ENCODE data around the gene FHOD3.

Gene FHOD3

GRCh38 chr18:36561046-36561445, 263.5 kb downstream of the FHOD3 start:
- Histone ChIP-seq H3K9me3 (ENCODE audit: control insufficient read depth, insufficient read depth, low read length) (no peaks in the 10 kb centered on the region), H3K36me3 (ENCODE audit: insufficient read depth, low read length) (no peaks in the 10 kb centered on the region), H3K4me1 (ENCODE audit: insufficient read depth, low read length) (0 out of 2 replicates have a peak, but pooled peaks cover 7% of the 10 kb centered on the region), H3K9ac (ENCODE audit: low read depth, low read length) (no peak overlapping the region)

GRCh38 chr18:36564841-36565240, 267.3 kb downstream of the FHOD3 start:
- Histone ChIP-seq H3K4me1 (ENCODE audit: insufficient read depth, low read length) (peaks cover 17% of the 10 kb centered on the region), H3K36me3 (ENCODE audit: insufficient read depth, low read length) (no peaks in the 10 kb centered on the region), H3K9ac (ENCODE audit: low read depth, low read length) (no peak overlapping the region), H3K9me3 (ENCODE audit: control insufficient read depth, insufficient read depth, low read length) (no peaks in the 10 kb centered on the region)

DNA sequence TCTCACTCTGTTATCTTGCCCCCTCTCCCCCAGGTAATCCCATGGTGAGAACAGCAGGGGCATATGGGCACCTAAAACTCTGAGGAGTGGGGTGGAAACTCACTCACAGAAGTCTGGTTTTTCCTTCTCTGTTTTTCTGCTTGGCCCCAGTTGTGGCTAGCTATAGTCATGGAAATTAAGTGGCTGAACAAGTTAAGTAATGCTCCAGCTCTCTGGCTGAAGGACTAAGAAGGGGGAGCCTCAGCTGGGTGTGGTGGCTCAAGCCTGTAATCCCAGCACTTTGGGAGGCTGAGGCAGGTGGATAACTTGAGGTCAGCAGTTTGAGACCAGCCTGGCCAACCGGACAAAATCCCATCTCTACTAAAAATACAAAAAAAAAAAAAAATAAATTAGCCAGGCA, 270.3 kb downstream of the FHOD3 start:
- H3K9ac ChIP-seq (ENCODE audit: low read depth, low read length), result no peak overlapping the region

GRCh38 chr18:36568487-36568886, 271.0 kb downstream of the FHOD3 start:
- Histone ChIP-seq H3K9me3 (ENCODE audit: control insufficient read depth, insufficient read depth, low read length) (no peaks in the 10 kb centered on the region), H3K4me1 (ENCODE audit: insufficient read depth, low read length) (peaks cover 17% of the 10 kb centered on the region), H3K36me3 (ENCODE audit: insufficient read depth, low read length) (no peaks in the 10 kb centered on the region), H3K9ac (ENCODE audit: low read depth, low read length) (no peak overlapping the region)

More for the DNA sequence above, 270.3 kb downstream of the FHOD3 start:
- Histone ChIP-seq H3K36me3 (ENCODE audit: insufficient read depth, low read length) (no peaks in the 10 kb centered on the region), H3K4me1 (ENCODE audit: insufficient read depth, low read length) (peaks cover 17% of the 10 kb centered on the region), H3K9me3 (ENCODE audit: control insufficient read depth, insufficient read depth, low read length) (no peaks in the 10 kb centered on the region)

DNA sequence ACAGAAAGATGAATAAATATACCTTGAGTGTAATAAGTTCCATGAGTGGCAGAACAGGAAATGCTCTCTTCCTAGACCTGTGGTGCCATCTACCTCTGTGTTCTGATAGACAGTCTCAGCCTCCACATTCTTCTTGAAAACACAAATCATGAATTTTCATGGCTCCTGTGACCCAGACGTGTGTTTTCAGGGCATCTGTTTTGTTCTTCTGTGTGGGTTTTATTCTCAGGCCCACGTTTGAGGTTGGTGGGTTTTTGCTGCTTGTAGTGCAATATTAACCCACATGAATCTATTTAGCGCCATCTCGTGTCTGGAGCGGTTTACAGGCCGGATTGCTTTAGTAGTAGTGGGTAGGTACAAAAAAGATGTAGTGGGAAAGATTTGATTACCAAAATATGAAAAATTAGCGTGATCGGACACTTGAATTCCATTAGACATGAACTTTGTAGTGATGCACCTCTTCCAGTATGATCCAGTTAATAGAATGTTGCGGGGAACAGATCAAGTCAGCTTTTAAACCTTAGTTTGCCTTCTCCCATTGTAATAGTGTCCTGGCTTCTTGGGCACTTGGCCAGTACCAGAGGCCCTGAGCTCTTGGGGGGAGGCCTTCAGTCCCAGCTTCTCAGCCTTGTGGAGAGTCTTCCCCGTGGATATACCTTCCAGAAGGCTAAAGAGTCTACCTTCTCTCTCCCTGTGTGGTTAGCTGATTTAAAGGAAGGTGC, 274.8 kb downstream of the FHOD3 start:
- Histone ChIP-seq H3K36me3 (ENCODE audit: insufficient read depth, low read length) (no peaks in the 10 kb centered on the region), H3K4me1 (ENCODE audit: insufficient read depth, low read length) (peaks cover 4% of the 10 kb centered on the region), H3K9ac (ENCODE audit: low read depth, low read length) (no peak overlapping the region), H3K9me3 (ENCODE audit: control insufficient read depth, insufficient read depth, low read length) (no peaks in the 10 kb centered on the region)

- Histone ChIP-seq H3K36me3 (ENCODE audit: insufficient read depth, low read length) (no peaks in the 10 kb centered on the region), H3K9me3 (ENCODE audit: control insufficient read depth, insufficient read depth, low read length) (no peaks in the 10 kb centered on the region; the same call in 1 of the 2 replicates), H3K9ac (ENCODE audit: low read depth, low read length) (no peak overlapping the region), H3K4me1 (ENCODE audit: insufficient read depth, low read length) (peaks cover 9% of the 10 kb centered on the region)
These were observed 278.8 kb downstream of the FHOD3 start for GRCh38 chr18:36576339-36576738.

GRCh38 chr18:36578871-36579710, 281.6 kb downstream of the FHOD3 start:
- Histone ChIP-seq H3K9ac (ENCODE audit: low read depth, low read length) (no peak overlapping the region), H3K36me3 (ENCODE audit: insufficient read depth, low read length) (no peaks in the 10 kb centered on the region), H3K9me3 (ENCODE audit: control insufficient read depth, insufficient read depth, low read length) (no peaks in the 10 kb centered on the region; the same call in 1 of the 2 replicates), H3K4me1 (ENCODE audit: insufficient read depth, low read length) (peaks cover 25% of the 10 kb centered on the region)

DNA sequence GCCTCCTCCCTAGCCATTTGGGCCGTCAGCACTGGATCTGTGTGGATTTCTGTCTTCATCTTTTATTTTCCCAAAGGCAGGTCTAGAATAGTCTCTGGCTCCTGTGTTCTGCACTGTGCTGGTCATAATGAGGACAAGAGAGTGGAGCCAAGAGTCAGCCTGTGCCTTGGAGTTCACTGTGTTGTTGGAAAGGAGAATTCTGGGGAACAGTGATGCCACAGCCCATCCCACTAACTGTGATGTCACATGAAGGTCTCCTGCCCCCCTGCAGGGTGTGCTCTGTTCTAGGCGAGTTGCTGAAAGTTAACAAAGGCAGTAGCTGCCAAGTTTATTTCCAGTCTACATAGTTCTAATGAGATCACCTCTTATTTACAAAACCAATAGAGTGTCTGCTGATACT, 282.8 kb downstream of the FHOD3 start:
- Histone ChIP-seq H3K36me3 (ENCODE audit: insufficient read depth, low read length) (no peaks in the 10 kb centered on the region), H3K9me3 (ENCODE audit: control insufficient read depth, insufficient read depth, low read length) (no peaks in the 10 kb centered on the region; the same call in 1 of the 2 replicates), H3K4me1 (ENCODE audit: insufficient read depth, low read length) (peaks cover 27% of the 10 kb centered on the region), H3K9ac (ENCODE audit: low read depth, low read length) (no peak overlapping the region)

DNA sequence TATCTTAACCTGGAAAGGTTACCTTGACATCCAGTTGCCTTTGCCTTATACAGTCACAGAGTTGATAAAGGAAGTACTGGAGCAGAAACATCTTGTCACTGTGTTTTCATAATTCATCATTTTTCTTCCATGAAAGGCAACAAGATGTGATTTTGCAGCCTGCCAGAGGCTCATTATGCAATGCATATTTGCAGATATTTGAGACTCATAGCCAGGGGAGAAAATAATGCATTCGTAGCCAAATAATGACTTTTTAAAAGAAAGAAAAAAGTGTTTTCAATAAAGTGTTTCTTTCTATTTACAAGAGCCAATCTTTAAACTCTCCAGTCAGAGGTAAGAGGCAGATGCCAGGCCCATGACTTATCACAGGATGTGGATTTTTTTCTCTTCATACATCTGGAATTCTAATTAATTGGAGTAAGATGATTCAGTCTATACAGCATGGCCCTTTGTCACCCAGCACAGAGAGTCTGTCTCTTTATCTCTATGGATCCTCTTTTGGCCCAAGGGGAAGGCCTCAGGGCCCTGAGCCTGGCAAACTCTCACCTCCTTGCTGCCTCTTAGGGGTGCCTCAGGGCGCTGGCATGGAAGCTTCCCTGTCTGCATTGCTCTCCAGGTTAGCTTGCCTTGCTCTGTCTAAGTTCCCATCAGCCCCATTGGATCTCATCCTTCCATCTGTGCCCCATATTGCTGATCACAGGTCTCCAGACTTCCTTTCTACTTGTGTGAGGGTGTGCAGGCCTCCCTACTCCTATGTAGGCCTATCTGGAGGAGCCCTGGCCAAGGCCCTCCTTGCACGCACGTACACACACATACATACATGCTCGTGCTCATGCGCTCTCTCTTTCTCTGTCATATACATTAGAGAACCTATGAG, 283.6 kb downstream of the FHOD3 start:
- Histone ChIP-seq H3K36me3 (ENCODE audit: insufficient read depth, low read length) (no peaks in the 10 kb centered on the region), H3K9me3 (ENCODE audit: control insufficient read depth, insufficient read depth, low read length) (no peaks in the 10 kb centered on the region; the same call in 1 of the 2 replicates), H3K9ac (ENCODE audit: low read depth, low read length) (no peak overlapping the region), H3K4me1 (ENCODE audit: insufficient read depth, low read length) (peaks cover 27% of the 10 kb centered on the region)

GRCh38 chr18:36582988-36583745, 285.7 kb downstream of the FHOD3 start:
- Histone ChIP-seq H3K36me3 (ENCODE audit: insufficient read depth, low read length) (no peaks in the 10 kb centered on the region), H3K9ac (ENCODE audit: low read depth, low read length) (no peak overlapping the region), H3K9me3 (ENCODE audit: control insufficient read depth, insufficient read depth, low read length) (no peaks in the 10 kb centered on the region), H3K4me1 (ENCODE audit: insufficient read depth, low read length) (peaks cover 27% of the 10 kb centered on the region)

DNA sequence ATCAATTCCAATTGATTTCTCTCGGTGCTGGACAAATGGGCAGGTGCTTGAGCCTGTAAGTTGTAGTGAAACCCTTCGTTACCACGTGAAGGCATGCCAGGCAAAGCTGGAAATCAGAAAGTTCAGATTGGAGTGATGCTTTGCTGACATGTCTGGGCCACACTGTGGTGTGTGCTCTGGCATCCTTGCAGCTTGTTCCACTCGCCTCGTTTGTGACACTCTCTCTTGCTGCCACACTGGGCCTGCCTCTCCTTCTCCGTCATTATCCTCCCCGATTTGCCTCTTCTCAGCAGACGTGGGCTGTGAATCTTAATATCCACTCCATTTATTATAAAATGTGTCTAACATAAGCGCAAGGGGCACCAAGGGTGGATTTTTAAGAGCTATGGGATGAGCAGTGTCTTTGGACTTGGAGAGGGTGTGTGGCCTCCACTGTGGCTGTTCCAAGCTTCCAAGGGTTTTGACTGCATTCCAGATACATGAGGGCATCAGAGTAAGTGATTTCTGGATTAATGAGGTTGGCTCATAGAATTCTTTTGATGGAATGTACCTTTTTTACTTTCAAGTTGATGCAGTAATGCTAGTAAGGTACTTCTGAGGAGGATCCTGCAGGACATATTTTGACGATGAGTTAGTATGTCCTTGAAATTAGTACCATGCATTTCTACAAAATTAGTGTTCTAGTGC, 292.5 kb downstream of the FHOD3 start:
- Histone ChIP-seq H3K9ac (ENCODE audit: low read depth, low read length) (no peak overlapping the region), H3K4me1 (ENCODE audit: insufficient read depth, low read length) (no peaks in the 10 kb centered on the region; the same call in 1 of the 2 replicates), H3K36me3 (ENCODE audit: insufficient read depth, low read length) (no peaks in the 10 kb centered on the region)

GRCh38 chr18:36590621-36591580, 293.4 kb downstream of the FHOD3 start:
- H3K36me3 ChIP-seq (ENCODE audit: insufficient read depth, low read length), result no peaks in the 10 kb centered on the region
- H3K9me3 ChIP-seq (ENCODE audit: control insufficient read depth, insufficient read depth, low read length), result no peaks in the 10 kb centered on the region
- H3K9ac ChIP-seq (ENCODE audit: low read depth, low read length), result no peak overlapping the region
- no peaks in the 10 kb centered on the region; the same call in 1 of the 2 replicates for H3K4me1 ChIP-seq (ENCODE audit: insufficient read depth, low read length)

More for the DNA sequence above, 292.5 kb downstream of the FHOD3 start:
- no peaks in the 10 kb centered on the region for H3K9me3 ChIP-seq (ENCODE audit: control insufficient read depth, insufficient read depth, low read length)
